DND-41 (cell line): ENCODE measurements around the gene KAZN.

Experiments used
- ATAC-seq: fragments of 200-7000 bp; cut with Tn5 transposase; 3 replicates; pipeline ENCODE4 v1.9.1; 2021; ENCODE audit warnings: low read depth; ENCODE audit not compliant: insufficient read depth
- DNase-seq: peaks from one replicate; pipeline ENCODE4 v3.0.0-alpha.2; 2020
- H2AFZ ChIP-seq: 2 replicates; pipeline ENCODE4 v1.6.0; 2012; ENCODE audit warnings: low read depth, low read length
- H3K27ac ChIP-seq: 2 replicates; pipeline ENCODE4 v1.5.1; 2012; ENCODE audit warnings: low read length, inconsistent platforms
- H3K27me3 ChIP-seq: fragments of 200-600 bp; sonication (generic); 2 replicates; pipeline ENCODE4 v1.6.0; 2012; ENCODE audit warnings: low read length, mild to moderate bottlenecking, inconsistent platforms; ENCODE audit not compliant: insufficient read depth, poor library complexity
- H3K36me3 ChIP-seq: 2 replicates; pipeline ENCODE4 v1.5.1; 2012; ENCODE audit warnings: low read length, inconsistent platforms; ENCODE audit not compliant: insufficient read depth
- H3K4me1 ChIP-seq: 2 replicates; pipeline ENCODE4 v1.5.1; 2012; ENCODE audit warnings: mild to moderate bottlenecking, low read length; ENCODE audit not compliant: insufficient read depth
- H3K4me2 ChIP-seq: 2 replicates; pipeline ENCODE4 v1.6.0; 2012; ENCODE audit warnings: mild to moderate bottlenecking, moderate library complexity, low read length, inconsistent platforms; ENCODE audit not compliant: insufficient read depth
- H3K4me3 ChIP-seq, 2 experiments: fragments of 200-600 bp in 1 of 2; shearing (Covaris generic) in 1 of 2; 2 replicates each; pipeline ENCODE4 v1.5.1; 2012 to 2016; ENCODE audit warnings: inconsistent platforms in 2 of 2, low read length in 2 of 2, mild to moderate bottlenecking in 2 of 2, low read depth in 1 of 2, moderate library complexity in 1 of 2
- H3K79me2 ChIP-seq: 2 replicates; pipeline ENCODE4 v1.6.0; 2012; ENCODE audit warnings: low read length, inconsistent platforms; ENCODE audit not compliant: insufficient read depth
- H3K9ac ChIP-seq: 2 replicates; pipeline ENCODE4 v1.6.0; 2012; ENCODE audit warnings: low read depth, mild to moderate bottlenecking, inconsistent platforms, low read length, moderate library complexity
- H3K9me3 ChIP-seq: 2 replicates; pipeline ENCODE4 v1.5.1; 2012; ENCODE audit warnings: low read length, moderate library complexity, mild to moderate bottlenecking, inconsistent platforms; ENCODE audit not compliant: insufficient read depth, severe bottlenecking
- H4K20me1 ChIP-seq: 2 replicates; pipeline ENCODE4 v1.6.0; 2012; ENCODE audit warnings: low read length; ENCODE audit not compliant: insufficient read depth
- CTCF ChIP-seq: IDR thresholded peaks from 2 replicates; pipeline ENCODE4 v1.5.1; 2012; ENCODE audit warnings: borderline replicate concordance, low read length, moderate library complexity, mild to moderate bottlenecking; ENCODE audit not compliant: poor library complexity, severe bottlenecking; ENCODE audit errors: extremely low read depth
- EZH2 ChIP-seq: IDR thresholded peaks from 3 replicates; pipeline ENCODE4 v1.6.1; 2012; ENCODE audit warnings: borderline replicate concordance, low read depth, mild to moderate bottlenecking, moderate library complexity, low read length, inconsistent platforms; ENCODE audit not compliant: severe bottlenecking

The KAZN gene

DNA sequence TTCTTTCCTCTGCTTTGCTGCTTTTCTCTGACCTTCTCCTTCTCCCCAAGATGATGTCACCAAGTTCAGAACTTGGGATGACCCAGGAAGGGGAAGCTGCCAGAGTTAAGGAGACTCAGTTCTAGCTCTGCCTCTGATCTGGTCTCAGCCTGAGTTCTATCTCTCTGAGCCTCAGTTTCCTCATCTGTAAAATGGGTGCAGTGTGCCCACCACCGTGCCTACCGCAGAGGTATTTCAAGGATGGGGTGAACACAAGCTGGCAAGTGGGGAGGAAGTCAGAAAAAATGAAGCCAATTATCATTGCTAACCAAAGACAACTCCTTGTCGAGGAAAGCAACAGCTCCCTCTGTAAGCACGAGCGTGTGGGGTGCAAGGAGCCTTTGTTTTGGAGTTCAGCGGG is 249.7 kb downstream of the KAZN start:
- TF ChIP-seq CTCF (no peak), EZH2 (no peak)
- no peak overlapping the region for H3K4me3 ChIP-seq
- H3K9ac ChIP-seq: no peak overlapping the region
- H3K27me3 ChIP-seq: no peaks in the 10 kb centered on the region
- no peak overlapping the region for H3K27ac ChIP-seq
- H3K4me1 ChIP-seq: no peaks in the 10 kb centered on the region
- H3K79me2 ChIP-seq: no peaks in the 10 kb centered on the region
- DNase-seq (no peak), ATAC-seq (no peak)
- H2AFZ ChIP-seq: no peak overlapping the region
- H3K4me2 ChIP-seq: no peak overlapping the region
- no peaks in the 10 kb centered on the region for H3K36me3 ChIP-seq
- no peaks in the 10 kb centered on the region for H3K9me3 ChIP-seq
- H4K20me1 ChIP-seq: no peaks in the 10 kb centered on the region

DNA sequence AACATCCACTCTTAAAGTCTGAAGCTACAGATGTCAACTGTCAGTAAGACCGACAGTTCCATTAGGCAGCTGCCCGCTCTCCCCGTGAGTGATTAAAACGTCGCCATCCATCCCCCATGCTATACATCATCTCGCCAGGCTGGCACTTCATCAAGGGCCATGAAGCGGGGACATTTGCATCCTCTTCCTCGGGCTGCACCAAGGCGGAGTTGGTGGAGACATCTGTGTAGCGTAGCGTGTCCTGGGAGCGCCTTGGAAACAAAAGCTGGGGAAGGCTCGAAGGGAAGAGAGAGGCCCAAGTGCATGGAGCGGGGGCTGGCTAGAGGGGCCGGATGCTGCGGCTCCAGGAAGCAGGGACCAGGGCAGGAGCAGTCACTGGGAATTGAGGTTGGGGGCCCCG is 250.1 kb downstream of the KAZN start:
- H3K4me2 ChIP-seq: no peak overlapping the region
- no peak for DNase-seq
- no peak overlapping the region for H2AFZ ChIP-seq
- H3K4me1 ChIP-seq: no peaks in the 10 kb centered on the region
- no peak overlapping the region for H3K9ac ChIP-seq
- H3K9me3 ChIP-seq: no peaks in the 10 kb centered on the region
- H3K27ac ChIP-seq: no peak overlapping the region
- H4K20me1 ChIP-seq: no peaks in the 10 kb centered on the region
- no peak overlapping the region for H3K4me3 ChIP-seq
- H3K79me2 ChIP-seq: no peaks in the 10 kb centered on the region
- H3K36me3 ChIP-seq: no peaks in the 10 kb centered on the region
- H3K27me3 ChIP-seq: no peaks in the 10 kb centered on the region
- no peak for TF ChIP-seq EZH2
- no peak for TF ChIP-seq CTCF
- ATAC-seq: no peak

DNA sequence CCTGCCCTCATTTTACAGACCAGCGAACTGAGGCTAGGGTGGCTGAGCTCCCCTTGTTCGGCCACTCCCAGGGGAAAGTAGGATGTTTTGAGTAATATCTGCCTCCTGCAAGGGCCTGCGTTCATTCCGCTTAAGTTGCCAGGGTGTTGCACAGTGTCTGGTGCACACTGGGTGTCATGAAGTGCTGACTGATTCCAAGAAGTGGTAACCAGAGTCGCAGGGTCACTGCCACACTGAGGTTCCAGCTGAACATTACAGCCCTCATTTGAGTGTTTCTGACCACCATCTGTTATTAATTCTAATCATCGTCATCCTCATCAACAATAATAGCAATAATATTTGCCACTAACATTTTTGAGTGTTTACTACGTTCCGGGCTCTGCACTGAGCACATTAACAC is 250.6 kb downstream of the KAZN start:
- DNase-seq: no peak
- no peaks in the 10 kb centered on the region for H3K36me3 ChIP-seq

More for the DNA sequence above, 250.6 kb downstream of the KAZN start:
- Histone ChIP-seq H3K4me3 (no peak overlapping the region), H3K27me3 (no peaks in the 10 kb centered on the region), H3K9ac (no peak overlapping the region), H2AFZ (no peak overlapping the region), H3K4me2 (no peak overlapping the region), H3K79me2 (no peaks in the 10 kb centered on the region), H3K9me3 (no peaks in the 10 kb centered on the region), H3K4me1 (no peaks in the 10 kb centered on the region), H3K27ac (no peak overlapping the region), H4K20me1 (no peaks in the 10 kb centered on the region)
- ATAC-seq: no peak
- no peak for TF ChIP-seq CTCF
- no peak for TF ChIP-seq EZH2
